SK-N-SH treated with all-trans-retinoic acid at 6 μM for 48 hours (cell line): ENCODE data around the gene WFS1.

Experiments
- ATAC-seq: fragments of 200-7000 bp; cut with Tn5 transposase; 3 replicates; pipeline ENCODE4 v1.9.1; 2020; ENCODE audit warnings: mild to moderate bottlenecking, moderate library complexity
- BACH2 ChIP-seq: fragments of 250-450 bp; sonication (Bioruptor Pico); IDR thresholded peaks from 2 replicates; pipeline ENCODE4 v1.9.0; 2021; ENCODE audit warnings: mild to moderate bottlenecking, borderline replicate concordance
- CSDC2 ChIP-seq: fragments of 250-450 bp; sonication (Bioruptor Pico); IDR thresholded peaks from 2 replicates; pipeline ENCODE4 v1.5.0; 2020; ENCODE audit warnings: mild to moderate bottlenecking, moderate library complexity
- CSRNP3 ChIP-seq: fragments of 250-450 bp; sonication (Bioruptor Pico); IDR thresholded peaks from 2 replicates; pipeline ENCODE4 v1.5.1; 2021; ENCODE audit warnings: mild to moderate bottlenecking, moderate library complexity
- GLIS3 ChIP-seq: fragments of 250-450 bp; sonication (Bioruptor Pico); IDR thresholded peaks from 2 replicates; pipeline ENCODE4 v1.5.0; 2020; ENCODE audit warnings: mild to moderate bottlenecking, moderate library complexity
- ISL1 ChIP-seq: fragments of 250-450 bp; sonication (Bioruptor Pico); IDR thresholded peaks from 2 replicates; pipeline ENCODE4 v2.1.2; 2022; ENCODE audit warnings: mild to moderate bottlenecking, moderate library complexity
- OSR1 ChIP-seq: fragments of 250-450 bp; sonication (Bioruptor Pico); IDR thresholded peaks from 2 replicates; pipeline ENCODE4 v1.8.0; 2022; ENCODE audit warnings: moderate library complexity, mild to moderate bottlenecking, inconsistent platforms
- PPARA ChIP-seq: fragments of 250-450 bp; sonication (Bioruptor Pico); IDR thresholded peaks from 2 replicates; pipeline ENCODE4 v1.5.0; 2020; ENCODE audit warnings: mild to moderate bottlenecking, borderline replicate concordance
- RARB ChIP-seq: fragments of 250-450 bp; sonication (Bioruptor Pico); IDR thresholded peaks from 2 replicates; pipeline ENCODE4 v1.8.0; 2021; ENCODE audit warnings: mild to moderate bottlenecking, moderate library complexity
- SNAI2 ChIP-seq: fragments of 250-450 bp; sonication (Bioruptor Pico); IDR thresholded peaks from 2 replicates; pipeline ENCODE4 v1.5.0; 2020; ENCODE audit warnings: mild to moderate bottlenecking, moderate library complexity
- TCF4 ChIP-seq: fragments of 250-450 bp; sonication (Bioruptor Pico); IDR thresholded peaks from 2 replicates; pipeline ENCODE4 v1.8.0; 2021; ENCODE audit warnings: mild to moderate bottlenecking, moderate library complexity, borderline replicate concordance
- TOX ChIP-seq: fragments of 250-450 bp; sonication (Bioruptor Pico); IDR thresholded peaks from 2 replicates; pipeline ENCODE4 v1.8.0; 2021; ENCODE audit warnings: mild to moderate bottlenecking, moderate library complexity, borderline replicate concordance
- TSHZ2 ChIP-seq: fragments of 250-450 bp; sonication (Bioruptor Pico); IDR thresholded peaks from 2 replicates; pipeline ENCODE4 v1.5.0; 2020; ENCODE audit warnings: mild to moderate bottlenecking, moderate library complexity
- ZC3H10 ChIP-seq: fragments of 250-450 bp; sonication (Bioruptor Pico); IDR thresholded peaks from 2 replicates; pipeline ENCODE4 v1.5.1; 2021; ENCODE audit warnings: mild to moderate bottlenecking, moderate library complexity
- ZFP3 ChIP-seq: fragments of 250-450 bp; sonication (Bioruptor Pico); IDR thresholded peaks from 2 replicates; pipeline ENCODE4 v1.5.0; 2020; ENCODE audit warnings: mild to moderate bottlenecking, moderate library complexity
- ZFP30 ChIP-seq: fragments of 450-650 bp; formaldehyde crosslinking; IDR thresholded peaks from 2 replicates; pipeline ENCODE4 v1.5.0; 2022; ENCODE audit warnings: mild to moderate bottlenecking, moderate library complexity
- ZNF565 ChIP-seq: fragments of 450-650 bp; formaldehyde crosslinking; conservative IDR thresholded peaks from 2 replicates; pipeline ENCODE4 v1.5.0; 2020; ENCODE audit warnings: low read depth, mild to moderate bottlenecking, moderate library complexity
- ZNF70 ChIP-seq: fragments of 450-650 bp; formaldehyde crosslinking; IDR thresholded peaks from 2 replicates; pipeline ENCODE4 v1.5.0; 2020; ENCODE audit warnings: mild to moderate bottlenecking, moderate library complexity
- TF ChIP-seq, protein P1 (sequence below): fragments of 250-450 bp; sonication (Bioruptor Pico); IDR thresholded peaks from 2 replicates; pipeline ENCODE4 v1.5.1; 2020; ENCODE audit warnings: low read depth, mild to moderate bottlenecking, moderate library complexity

The WFS1 gene, protein sequence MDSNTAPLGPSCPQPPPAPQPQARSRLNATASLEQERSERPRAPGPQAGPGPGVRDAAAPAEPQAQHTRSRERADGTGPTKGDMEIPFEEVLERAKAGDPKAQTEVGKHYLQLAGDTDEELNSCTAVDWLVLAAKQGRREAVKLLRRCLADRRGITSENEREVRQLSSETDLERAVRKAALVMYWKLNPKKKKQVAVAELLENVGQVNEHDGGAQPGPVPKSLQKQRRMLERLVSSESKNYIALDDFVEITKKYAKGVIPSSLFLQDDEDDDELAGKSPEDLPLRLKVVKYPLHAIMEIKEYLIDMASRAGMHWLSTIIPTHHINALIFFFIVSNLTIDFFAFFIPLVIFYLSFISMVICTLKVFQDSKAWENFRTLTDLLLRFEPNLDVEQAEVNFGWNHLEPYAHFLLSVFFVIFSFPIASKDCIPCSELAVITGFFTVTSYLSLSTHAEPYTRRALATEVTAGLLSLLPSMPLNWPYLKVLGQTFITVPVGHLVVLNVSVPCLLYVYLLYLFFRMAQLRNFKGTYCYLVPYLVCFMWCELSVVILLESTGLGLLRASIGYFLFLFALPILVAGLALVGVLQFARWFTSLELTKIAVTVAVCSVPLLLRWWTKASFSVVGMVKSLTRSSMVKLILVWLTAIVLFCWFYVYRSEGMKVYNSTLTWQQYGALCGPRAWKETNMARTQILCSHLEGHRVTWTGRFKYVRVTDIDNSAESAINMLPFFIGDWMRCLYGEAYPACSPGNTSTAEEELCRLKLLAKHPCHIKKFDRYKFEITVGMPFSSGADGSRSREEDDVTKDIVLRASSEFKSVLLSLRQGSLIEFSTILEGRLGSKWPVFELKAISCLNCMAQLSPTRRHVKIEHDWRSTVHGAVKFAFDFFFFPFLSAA

GRCh38 chr4:6269616-6270511 is at the start of gene WFS1:
Gene WFS1, plus strand, starts transcription at chr4:6269850. Its CDS starts 7,606 bp downstream, at chr4:6277456.
- peak; percentile 99 for ATAC-seq
- no peak for TF ChIP-seq ZFP30 (CRISPR knock-in tag)
- TF ChIP-seq CSDC2 = no peak
- no peak for TF ChIP-seq ZNF565 (CRISPR knock-in tag)
- TF ChIP-seq TCF4 = no peak
- no peak for TF ChIP-seq CSRNP3 (CRISPR knock-in tag)
- no peak for TF ChIP-seq ZFP3 (CRISPR knock-in tag)
- TF ChIP-seq PPARA = no peak
- TF ChIP-seq, protein P1, sequence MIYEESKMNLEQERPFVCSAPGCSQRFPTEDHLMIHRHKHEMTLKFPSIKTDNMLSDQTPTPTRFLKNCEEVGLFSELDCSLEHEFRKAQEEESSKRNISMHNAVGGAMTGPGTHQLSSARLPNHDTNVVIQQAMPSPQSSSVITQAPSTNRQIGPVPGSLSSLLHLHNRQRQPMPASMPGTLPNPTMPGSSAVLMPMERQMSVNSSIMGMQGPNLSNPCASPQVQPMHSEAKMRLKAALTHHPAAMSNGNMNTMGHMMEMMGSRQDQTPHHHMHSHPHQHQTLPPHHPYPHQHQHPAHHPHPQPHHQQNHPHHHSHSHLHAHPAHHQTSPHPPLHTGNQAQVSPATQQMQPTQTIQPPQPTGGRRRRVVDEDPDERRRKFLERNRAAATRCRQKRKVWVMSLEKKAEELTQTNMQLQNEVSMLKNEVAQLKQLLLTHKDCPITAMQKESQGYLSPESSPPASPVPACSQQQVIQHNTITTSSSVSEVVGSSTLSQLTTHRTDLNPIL (CRISPR knock-in tag) = no peak
- TF ChIP-seq OSR1 (CRISPR knock-in tag) = no peak
- TF ChIP-seq ZC3H10 (CRISPR knock-in tag) = no peak
- no peak for TF ChIP-seq TSHZ2
- TF ChIP-seq GLIS3 (CRISPR knock-in tag) = no peak
- TF ChIP-seq, all 23 proteins: peak for 0

DNA sequence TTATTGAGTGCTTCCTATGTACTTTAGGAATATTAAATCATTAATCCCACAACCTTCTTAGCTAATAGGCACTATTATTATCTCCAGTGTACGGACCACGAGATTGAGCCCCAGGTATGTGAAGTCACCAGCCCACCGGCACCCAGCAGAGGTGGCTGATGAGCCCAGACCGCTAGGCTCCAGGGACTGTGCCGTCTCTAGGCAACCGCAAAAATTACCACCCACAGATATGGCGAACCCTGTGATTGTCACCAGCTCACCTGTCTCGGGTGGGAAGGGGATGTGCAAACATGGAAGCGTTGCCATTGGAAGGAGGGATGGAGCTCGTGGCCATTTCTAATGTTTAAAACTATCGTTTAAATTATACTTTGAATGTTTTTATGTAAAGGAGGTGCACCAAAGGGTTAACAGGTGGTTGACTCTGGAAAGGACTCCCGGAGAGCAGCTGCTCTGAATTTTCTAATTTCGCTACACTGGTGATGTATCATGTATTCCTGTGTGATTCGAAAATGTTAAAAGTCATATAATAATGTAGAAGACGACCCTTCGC is 48.3 kb upstream of the WFS1 start:
- no peak for TF ChIP-seq TOX
- no peak for TF ChIP-seq ISL1
- no peak for TF ChIP-seq RARB
- no peak for TF ChIP-seq BACH2
- TF ChIP-seq ZNF70 (CRISPR knock-in tag) = no peak
- no peak for TF ChIP-seq ZFP3 (CRISPR knock-in tag)
- no peak for TF ChIP-seq PPARA
- TF ChIP-seq ZFP30 (CRISPR knock-in tag) = no peak
- no peak for TF ChIP-seq SNAI2 (CRISPR knock-in tag)
- no peak for TF ChIP-seq TSHZ2
- no peak for TF ChIP-seq TCF4
- no peak for TF ChIP-seq ZNF565 (CRISPR knock-in tag)
- TF ChIP-seq, protein P1 (CRISPR knock-in tag) = no peak
- TF ChIP-seq ZC3H10 (CRISPR knock-in tag) = no peak
- TF ChIP-seq OSR1 (CRISPR knock-in tag) = no peak
- TF ChIP-seq CSDC2 = no peak
- no peak for TF ChIP-seq CSRNP3 (CRISPR knock-in tag)
- no peak for ATAC-seq
